SK-N-SH (cell line): ENCODE data around the gene NLGN3.

Experiments
- ELF1 ChIP-seq: IDR thresholded peaks from 2 replicates; pipeline ENCODE4 v1.4.0; 2012
- MAX ChIP-seq: IDR thresholded peaks from 2 replicates; pipeline ENCODE4 v1.4.0; 2012; ENCODE audit warnings: low read depth
- NRF1 ChIP-seq: IDR thresholded peaks from 2 replicates; pipeline ENCODE4 v1.6.1; 2012; ENCODE audit warnings: low read depth, mild to moderate bottlenecking, low read length
- RAD21 ChIP-seq: IDR thresholded peaks from 2 replicates; pipeline ENCODE4 v1.6.1; 2012; ENCODE audit warnings: mild to moderate bottlenecking, low read length
- TAF1 ChIP-seq: IDR thresholded peaks from 2 replicates; pipeline ENCODE4 v1.6.1; 2012; ENCODE audit warnings: low read depth, mild to moderate bottlenecking, low read length, moderate library complexity, borderline replicate concordance
- YY1 ChIP-seq: IDR thresholded peaks from 2 replicates; pipeline ENCODE4 v1.4.0; 2012; ENCODE audit warnings: low read depth, mild to moderate bottlenecking
- TF ChIP-seq, protein P1 (sequence below): fragments of 200-600 bp; sonication (generic); IDR thresholded peaks from 2 replicates; pipeline ENCODE4 v1.6.1; 2017; ENCODE audit warnings: antibody characterized with exemption, mild to moderate bottlenecking, moderate library complexity

- no peak for TF ChIP-seq NRF1
- no peak for TF ChIP-seq ELF1
- TF ChIP-seq TAF1 = no peak
- TF ChIP-seq, protein P1, sequence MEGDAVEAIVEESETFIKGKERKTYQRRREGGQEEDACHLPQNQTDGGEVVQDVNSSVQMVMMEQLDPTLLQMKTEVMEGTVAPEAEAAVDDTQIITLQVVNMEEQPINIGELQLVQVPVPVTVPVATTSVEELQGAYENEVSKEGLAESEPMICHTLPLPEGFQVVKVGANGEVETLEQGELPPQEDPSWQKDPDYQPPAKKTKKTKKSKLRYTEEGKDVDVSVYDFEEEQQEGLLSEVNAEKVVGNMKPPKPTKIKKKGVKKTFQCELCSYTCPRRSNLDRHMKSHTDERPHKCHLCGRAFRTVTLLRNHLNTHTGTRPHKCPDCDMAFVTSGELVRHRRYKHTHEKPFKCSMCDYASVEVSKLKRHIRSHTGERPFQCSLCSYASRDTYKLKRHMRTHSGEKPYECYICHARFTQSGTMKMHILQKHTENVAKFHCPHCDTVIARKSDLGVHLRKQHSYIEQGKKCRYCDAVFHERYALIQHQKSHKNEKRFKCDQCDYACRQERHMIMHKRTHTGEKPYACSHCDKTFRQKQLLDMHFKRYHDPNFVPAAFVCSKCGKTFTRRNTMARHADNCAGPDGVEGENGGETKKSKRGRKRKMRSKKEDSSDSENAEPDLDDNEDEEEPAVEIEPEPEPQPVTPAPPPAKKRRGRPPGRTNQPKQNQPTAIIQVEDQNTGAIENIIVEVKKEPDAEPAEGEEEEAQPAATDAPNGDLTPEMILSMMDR = no peak
- TF ChIP-seq RAD21 = no peak
- no peak for TF ChIP-seq MAX
- no peak for TF ChIP-seq YY1
Measured at GRCh38 chrX:71210816-71211215, 66.2 kb downstream of the NLGN3 start.
